GM12878 (cell line): ENCODE measurements around the gene MAML2. TPM values are rescaled to one million over a fixed set of nuclear protein-coding genes. Genes with fewer than 3 reads are reported as not detected.

Source experiments
- ATAC-seq: fragments of 200-7000 bp; cut with Tn5 transposase; 3 replicates; pipeline ENCODE4 v1.9.1; 2020; ENCODE audit warnings: mild to moderate bottlenecking, moderate library complexity
- BruUV-seq: library from RNA; stranded (reverse); fragments of 400-500 nt; replicated peaks from 2 replicates; lab custom pipeline; 2021; lab: Mats Ljungman, UMichigan
- CTCF ChIA-PET: fragments of 300-600 bp; sonication (Branson Sonifier 250); formaldehyde crosslinking; extraction: SDS; loops from one replicate; lab custom pipeline; 2021; ENCODE audit warnings: inconsistent platforms; lab: Yijun Ruan, JAX
- POLR2A ChIA-PET: fragments of 350-600 bp; formaldehyde crosslinking; extraction: SDS; loops from one replicate; lab custom pipeline; 2021; ENCODE audit warnings: inconsistent platforms; lab: Charles Lee
- RAD21 ChIA-PET: fragments of 300-600 bp; sonication (Branson Sonifier 250); formaldehyde crosslinking; loops from one replicate; lab custom pipeline; 2023; ENCODE audit warnings: antibody characterized with exemption; ENCODE audit not compliant: unreplicated experiment; lab: Charles Lee
- SMC1A ChIA-PET: fragments of 300-600 bp; sonication (Branson Sonifier 250); formaldehyde crosslinking; loops from one replicate; lab custom pipeline; 2023; ENCODE audit not compliant: unreplicated experiment, uncharacterized antibody; lab: Charles Lee
- DNase-seq: peaks from one replicate; pipeline ENCODE4 v3.0.0-alpha.2; 2011; ENCODE audit warnings: low read depth, low spot score
- FAIRE-seq: peaks from 3 replicates; lab custom pipeline; 2011; peaks lifted over from hg19 to GRCh38; lab: Jason Lieb, UNC
- H2AFZ ChIP-seq: 2 replicates; pipeline ENCODE4 v1.6.0; 2011; ENCODE audit warnings: low read depth, low read length, control low read depth; ENCODE audit not compliant: control insufficient read depth
- H3K27ac ChIP-seq: 2 replicates; pipeline ENCODE4 v1.5.1; 2011; ENCODE audit warnings: control low read depth; ENCODE audit not compliant: control insufficient read depth, insufficient read depth
- H3K27me3 ChIP-seq, 2 experiments: replicated peaks in 1 of 2; 2 replicates each; pipeline versions ENCODE4 v1.6.0 to v1.6.1; 2011; ENCODE audit warnings: low read length in 1 of 2; ENCODE audit not compliant: control insufficient read depth in 2 of 2, insufficient read depth in 2 of 2
- H3K36me3 ChIP-seq, 2 experiments: 2 replicates each; pipeline ENCODE4 v1.5.1; 2011; ENCODE audit warnings: low read length in 1 of 2; ENCODE audit not compliant: control insufficient read depth in 2 of 2, insufficient read depth in 2 of 2
- H3K4me1 ChIP-seq: 2 replicates; pipeline ENCODE4 v1.6.1; 2011; ENCODE audit warnings: mild to moderate bottlenecking, low read length, moderate library complexity, mixed read lengths; ENCODE audit not compliant: control insufficient read depth, insufficient read depth
- H3K4me2 ChIP-seq: 2 replicates; pipeline ENCODE4 v1.6.0; 2011; ENCODE audit warnings: control low read depth; ENCODE audit not compliant: control insufficient read depth, insufficient read depth
- H3K4me3 ChIP-seq: fragments of 200-600 bp; sonication (generic); 2 replicates; pipeline ENCODE4 v1.5.1; 2016
- H3K79me2 ChIP-seq: 2 replicates; pipeline ENCODE4 v1.6.0; 2011; ENCODE audit warnings: low read length; ENCODE audit not compliant: control insufficient read depth, insufficient read depth
- H3K9ac ChIP-seq: 2 replicates; pipeline ENCODE4 v1.8.0; 2011; ENCODE audit warnings: low read length, control low read depth, mixed read lengths; ENCODE audit not compliant: control insufficient read depth, insufficient read depth
- H3K9me3 ChIP-seq: replicated peaks from 3 replicates; pipeline ENCODE4 v1.5.1; 2011; ENCODE audit warnings: mild to moderate bottlenecking, low read length; ENCODE audit not compliant: control insufficient read depth, insufficient read depth
- H4K20me1 ChIP-seq: 2 replicates; pipeline ENCODE4 v1.6.0; 2011; ENCODE audit not compliant: control insufficient read depth, insufficient read depth
- BACH1 ChIP-seq: fragments of 450-650 bp; IDR thresholded peaks from 2 replicates; pipeline ENCODE4 v1.6.1; 2017; ENCODE audit warnings: mild to moderate bottlenecking, borderline replicate concordance
- IKZF1 ChIP-seq: fragments of 450-650 bp; conservative IDR thresholded peaks from 2 replicates; pipeline ENCODE4 v1.6.1; 2017; ENCODE audit warnings: antibody characterized with exemption, mild to moderate bottlenecking
- NR2C1 ChIP-seq: fragments of 450-650 bp; IDR thresholded peaks from 2 replicates; pipeline ENCODE4 v1.6.1; 2017; ENCODE audit warnings: antibody characterized with exemption, mild to moderate bottlenecking, moderate library complexity
- NR2C2 ChIP-seq: IDR thresholded peaks from 2 replicates; pipeline ENCODE4 v1.6.1; 2011; ENCODE audit warnings: borderline replicate concordance, low read depth; ENCODE audit not compliant: control insufficient read depth, insufficient read length
- POLR2AphosphoS2 ChIP-seq: IDR thresholded peaks from 2 replicates; pipeline ENCODE4 v1.6.1; 2011; ENCODE audit warnings: low read depth, mild to moderate bottlenecking, low read length, improper control_type of control experiment, moderate library complexity
- PRDM15 ChIP-seq: fragments of 450-650 bp; formaldehyde crosslinking; IDR thresholded peaks from 2 replicates; pipeline ENCODE4 v1.4.0; 2020; ENCODE audit warnings: mild to moderate bottlenecking, moderate library complexity
- WGBS: methylation state at CpG from one replicate; pipeline ENCODE4 v1.1.6; 2016; ENCODE audit warnings: low lambda C conversion rate; ENCODE audit not compliant: insufficient replicate concordance, insufficient coverage; ENCODE audit errors: missing lambda C conversion rate; 5-methylcytosine and 5-hydroxymethylcytosine counted together
- in situ Hi-C: fragments of 300-500 bp; cut with MboI; formaldehyde crosslinking; loops from 9 replicates; pipeline ENCODE4 v1.14.3; 2018; ENCODE audit warnings: mixed read lengths
- intact Hi-C: fragments of 100-400 bp; cut with micrococcal nuclease; formaldehyde crosslinking; loops from one replicate; pipeline ENCODE4 v1.14.2; 2022; ENCODE audit not compliant: unreplicated experiment
- polyA plus RNA-seq, 11 experiments: library from polyadenylated mRNA; depleted of rRNA in 4 of 11; unstranded in 6 of 11; stranded (reverse) in 5 of 11; fragments of >200 nt; fragmentation: Nextera tagmentation in 4 of 11; fragmentation: Illumina TruSeq in 1 of 11; extraction: Ambion mirVana in 4 of 11; extraction: Trizol in 1 of 11; gene quantifications; 1 replicate in 1 of 11; 2 replicates in 10 of 11; pipeline versions ENCODE4 v1.2.1 to v1.2.3, GENCODE V29; 2011 to 2016; ENCODE audit warnings: inconsistent platforms in 2 of 11, missing spikeins in 2 of 11, low read depth in 1 of 11
- total RNA-seq, 4 experiments: library from RNA; depleted of rRNA in 3 of 4; stranded (reverse); fragments of >200 nt in 3 of 4; fragmentation: Illumina TruSeq in 1 of 4; extraction: Trizol in 1 of 4; gene quantifications; 2 replicates each; pipeline versions ENCODE4 v1.2.1 to v1.2.3, GENCODE V29; 2013 to 2021
- TF ChIP-seq, protein P1 (sequence below): fragments of 450-650 bp; formaldehyde crosslinking; IDR thresholded peaks from 2 replicates; pipeline ENCODE4 v1.4.0; 2022; ENCODE audit warnings: mild to moderate bottlenecking, moderate library complexity

MAML2 gene
- total and polyA plus RNA-seq, 10 of the 15 experiments (the other 5 are each of a cell fraction or from before 2014, with no cell fraction given) = 2.5 to 15.1 (median 12.0) TPM

DNA sequence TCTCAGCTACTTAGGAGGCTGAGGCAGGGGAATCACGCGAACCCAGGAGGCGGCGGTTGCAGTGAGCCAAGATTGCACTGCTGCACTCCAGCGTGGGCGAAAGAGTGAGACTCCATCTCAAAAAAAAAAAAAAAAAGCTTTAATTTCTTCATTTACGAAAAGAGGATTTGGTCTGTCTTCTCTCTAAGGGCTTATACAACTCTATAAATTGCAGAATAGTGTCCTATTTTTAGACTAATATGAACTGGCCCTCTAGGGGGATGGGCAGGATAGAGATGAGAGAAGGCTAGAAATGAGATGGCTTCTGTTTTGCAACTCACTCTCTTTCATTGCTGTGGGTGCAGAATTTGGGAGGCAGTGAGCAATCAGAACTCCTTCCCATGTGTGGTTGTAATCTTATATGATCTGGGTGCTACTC lies 11.3 kb downstream of the MAML2 start (continued):
- no peak for TF ChIP-seq NR2C2

- FAIRE-seq = no peak
- TF ChIP-seq POLR2AphosphoS2 (no peak), IKZF1 (no peak), NR2C1 (no peak), PRDM15 (CRISPR knock-in tag) (no peak), BACH1 (no peak)
- TF ChIP-seq, protein P1, sequence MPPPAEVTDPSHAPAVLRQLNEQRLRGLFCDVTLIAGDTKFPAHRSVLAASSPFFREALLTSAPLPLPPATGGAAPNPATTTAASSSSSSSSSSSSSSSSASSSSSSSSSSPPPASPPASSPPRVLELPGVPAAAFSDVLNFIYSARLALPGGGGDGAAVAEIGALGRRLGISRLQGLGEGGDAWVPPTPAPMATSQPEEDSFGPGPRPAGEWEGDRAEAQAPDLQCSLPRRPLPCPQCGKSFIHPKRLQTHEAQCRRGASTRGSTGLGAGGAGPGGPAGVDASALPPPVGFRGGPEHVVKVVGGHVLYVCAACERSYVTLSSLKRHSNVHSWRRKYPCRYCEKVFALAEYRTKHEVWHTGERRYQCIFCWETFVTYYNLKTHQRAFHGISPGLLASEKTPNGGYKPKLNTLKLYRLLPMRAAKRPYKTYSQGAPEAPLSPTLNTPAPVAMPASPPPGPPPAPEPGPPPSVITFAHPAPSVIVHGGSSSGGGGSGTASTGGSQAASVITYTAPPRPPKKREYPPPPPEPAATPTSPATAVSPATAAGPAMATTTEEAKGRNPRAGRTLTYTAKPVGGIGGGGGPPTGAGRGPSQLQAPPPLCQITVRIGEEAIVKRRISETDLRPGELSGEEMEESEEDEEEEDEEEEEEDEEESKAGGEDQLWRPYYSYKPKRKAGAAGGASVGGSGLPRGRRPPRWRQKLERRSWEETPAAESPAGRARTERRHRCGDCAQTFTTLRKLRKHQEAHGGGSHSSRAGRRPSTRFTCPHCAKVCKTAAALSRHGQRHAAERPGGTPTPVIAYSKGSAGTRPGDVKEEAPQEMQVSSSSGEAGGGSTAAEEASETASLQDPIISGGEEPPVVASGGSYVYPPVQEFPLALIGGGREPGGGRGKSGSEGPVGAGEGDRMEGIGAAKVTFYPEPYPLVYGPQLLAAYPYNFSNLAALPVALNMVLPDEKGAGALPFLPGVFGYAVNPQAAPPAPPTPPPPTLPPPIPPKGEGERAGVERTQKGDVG (CRISPR knock-in tag) = no peak
- H2AFZ ChIP-seq = no peak overlapping the region
- H3K9ac ChIP-seq = no peak overlapping the region
- H3K9me3 ChIP-seq = no peaks in the 10 kb centered on the region; the same call in 2 of the 3 replicates
- H3K4me1 ChIP-seq = peaks cover 12% of the 10 kb centered on the region; the same call in 1 of the 2 replicates
- H3K4me3 ChIP-seq = no peak overlapping the region
- no peak for DNase-seq
- peaks cover 0 to 8% of the 10 kb centered on the region in 2 experiments; a peak in 1 of 4 replicates for H3K36me3 ChIP-seq
- WGBS = 100% methylated on average over 4 of the region's 4 CpGs
- CTCF ChIA-PET = interaction anchor here (0.8 to 3.9 kb wide), 3 partner anchors 8 to 12 kb away, joined by 3 to 26 read pairs (median 3); partner anchors contain the start of gene MAML2
- POLR2A ChIA-PET = interaction anchor here (0.7 kb wide), 1 partner anchor 9 kb away, joined by 3 read pairs; no protein-coding TSS in a partner anchor
- no TSS peak for BruUV-seq
- no peaks in the 10 kb centered on the region; the same call in 1 of the 2 replicates for H4K20me1 ChIP-seq
- H3K27ac ChIP-seq = no peak overlapping the region
- RAD21 ChIA-PET = interaction anchor here (0.8 to 1.3 kb wide), 2 partner anchors 8 to 13 kb away, joined by 3 read pairs; partner anchors contain the start of gene MAML2
- H3K4me2 ChIP-seq = no peak overlapping the region
- in situ Hi-C loops = no loop called here
- H3K27me3 ChIP-seq = no peaks in the 10 kb centered on the region
- intact Hi-C loops = no loop called here
- ATAC-seq = no peak
- SMC1A ChIA-PET = interaction anchor here (1.1 to 2.0 kb wide), 3 partner anchors 10 to 319 kb away, joined by 3 to 10 read pairs (median 8); partner anchors contain the start of gene MAML2
- peaks cover 85% of the 10 kb centered on the region for H3K79me2 ChIP-seq
These were observed 12.5 kb downstream of the MAML2 start for GRCh38 chr11:96330511-96330859.
